ENCODE results near the gene CAPZB. TPM values are rescaled to one million over a fixed set of nuclear protein-coding genes. Genes with fewer than 3 reads are reported as not detected.
A peak's percentile ranks its signal among the peaks of the same experiment; 100 is the strongest.

CAPZB gene
- total RNA-seq, 1 donor from 2014 or later = 264 TPM

GRCh38 chr1:19445417-19446342, 39.7 kb downstream of the CAPZB start:
- H3K9me3 Mint-ChIP-seq = no peaks in the 10 kb centered on the region
- H3K4me3 Mint-ChIP-seq = peak overlapping the region; percentile 72
- TF ChIP-seq CTCF (conservative IDR thresholded peaks at IDR 0.05) = peak; percentile 63
- no peak for DNase-seq (ENCODE audit: extremely low spot score, unreplicated experiment)
- H3K27me3 Mint-ChIP-seq = no peaks in the 10 kb centered on the region
- H3K4me1 Mint-ChIP-seq (ENCODE audit: unreplicated experiment) = peaks cover 65% of the 10 kb centered on the region
- H3K36me3 Mint-ChIP-seq = no peaks in the 10 kb centered on the region
- peak overlapping the region; percentile 76 for H3K27ac Mint-ChIP-seq

- no peaks in the 10 kb centered on the region for H3K27me3 Mint-ChIP-seq
- no peaks in the 10 kb centered on the region for H3K9me3 Mint-ChIP-seq
- no peaks in the 10 kb centered on the region for H3K36me3 Mint-ChIP-seq
- peaks cover 68% of the 10 kb centered on the region for H3K4me1 Mint-ChIP-seq (ENCODE audit: unreplicated experiment)
- DNase-seq (ENCODE audit: extremely low spot score, unreplicated experiment) = no peak
- H3K27ac Mint-ChIP-seq = peak overlapping the region; percentile 25
- no peak overlapping the region for H3K4me3 Mint-ChIP-seq
- TF ChIP-seq CTCF (conservative IDR thresholded peaks at IDR 0.05) = no peak
These were observed 40.9 kb downstream of the CAPZB start for GRCh38 chr1:19444296-19445021.

GRCh38 chr1:19443326-19443725, 42.0 kb downstream of the CAPZB start:
- no peak for TF ChIP-seq CTCF (conservative IDR thresholded peaks at IDR 0.05)
- peaks cover 65% of the 10 kb centered on the region for H3K4me1 Mint-ChIP-seq (ENCODE audit: unreplicated experiment)

GRCh38 chr1:19442154-19443096, 42.9 kb downstream of the CAPZB start:
- peaks cover 65% of the 10 kb centered on the region for H3K4me1 Mint-ChIP-seq (ENCODE audit: unreplicated experiment)
- no peak overlapping the region for H3K4me3 Mint-ChIP-seq
- H3K27me3 Mint-ChIP-seq = no peaks in the 10 kb centered on the region
- H3K27ac Mint-ChIP-seq = no peak overlapping the region
- H3K9me3 Mint-ChIP-seq = no peaks in the 10 kb centered on the region
- no peak for TF ChIP-seq CTCF (conservative IDR thresholded peaks at IDR 0.05)
- H3K36me3 Mint-ChIP-seq = no peaks in the 10 kb centered on the region
- DNase-seq (ENCODE audit: extremely low spot score, unreplicated experiment) = no peak

More at GRCh38 chr1:19443326-19443725, 42.0 kb downstream of the CAPZB start:
- H3K27me3 Mint-ChIP-seq = no peaks in the 10 kb centered on the region
- H3K4me3 Mint-ChIP-seq = no peak overlapping the region
- DNase-seq (ENCODE audit: extremely low spot score, unreplicated experiment) = no peak
- H3K36me3 Mint-ChIP-seq = no peaks in the 10 kb centered on the region
- H3K27ac Mint-ChIP-seq = no peak overlapping the region
- H3K9me3 Mint-ChIP-seq = no peaks in the 10 kb centered on the region
